Measurements from ENCODE around the gene PIK3R5. TPM values are rescaled to one million over a fixed set of nuclear protein-coding genes. Genes with fewer than 3 reads are reported as not detected.

The PIK3R5 gene
- polyA plus RNA-seq, 1 donor from 2014 or later = not detected

- Histone ChIP-seq H3K9me3 (ENCODE audit: low read length) (peaks cover 11% of the 10 kb centered on the region), H3K4me2 (ENCODE audit: low read length) (no peak overlapping the region), H3K4me3 (ENCODE audit: low read length) (no peak overlapping the region), H3K9ac (ENCODE audit: low read length) (no peak overlapping the region), H3K27ac (ENCODE audit: low read length) (no peak overlapping the region), H4K20me1 (ENCODE audit: insufficient read depth) (no peaks in the 10 kb centered on the region), H3K79me2 (replicated peaks; ENCODE audit: insufficient read depth, low read length) (no peaks in the 10 kb centered on the region), H3K9me2 (ENCODE audit: insufficient read depth, low read length) (no peaks in the 10 kb centered on the region), H2AFZ (ENCODE audit: low read depth, low read length) (no peak overlapping the region), H3K27me3 (ENCODE audit: insufficient read depth, low read depth, low read length) (no peaks in the 10 kb centered on the region), H3F3A (ENCODE audit: insufficient read depth, low read length, poor library complexity, severe bottlenecking) (no peaks in the 10 kb centered on the region), H3K36me3 (ENCODE audit: insufficient read depth, low read length) (no peaks in the 10 kb centered on the region)
- no peak for TF ChIP-seq POLR2AphosphoS5 (IDR thresholded peaks at IDR 0.05)
- no peak for TF ChIP-seq EP300 (conservative IDR thresholded peaks at IDR 0.05; ENCODE audit: poor library complexity, severe bottlenecking)
- no peak for TF ChIP-seq CTCF (IDR thresholded peaks at IDR 0.05; ENCODE audit: poor library complexity, severe bottlenecking)
Observed at GRCh38 chr17:8914554-8914953, 51.0 kb downstream of the PIK3R5 start.

- Histone ChIP-seq H2AFZ (ENCODE audit: low read depth, low read length) (no peak overlapping the region), H3K4me3 (ENCODE audit: low read length) (no peak overlapping the region)
- TF ChIP-seq TAF1 (IDR thresholded peaks at IDR 0.05; ENCODE audit: low read depth) = no peak
- no peak for TF ChIP-seq MXI1 (conservative IDR thresholded peaks at IDR 0.05; ENCODE audit: poor library complexity, severe bottlenecking)
- no peak for TF ChIP-seq SMC3 (conservative IDR thresholded peaks at IDR 0.05; ENCODE audit: poor library complexity)
- no peak for TF ChIP-seq CTCF (IDR thresholded peaks at IDR 0.05; ENCODE audit: poor library complexity, severe bottlenecking)
- TF ChIP-seq EZH2 (IDR thresholded peaks at IDR 0.05; ENCODE audit: borderline replicate concordance, insufficient read depth, low read length, poor library complexity, severe bottlenecking) = no peak
- no peak for TF ChIP-seq EP300 (conservative IDR thresholded peaks at IDR 0.05; ENCODE audit: poor library complexity, severe bottlenecking)
- no peak for TF ChIP-seq RAD21 (conservative IDR thresholded peaks at IDR 0.05)
- no peak for TF ChIP-seq REST (IDR thresholded peaks at IDR 0.05; ENCODE audit: borderline replicate concordance)
- TF ChIP-seq POLR2AphosphoS5 (IDR thresholded peaks at IDR 0.05) = no peak
Observed at GRCh38 chr17:8913879-8914278, 51.6 kb downstream of the PIK3R5 start.

More at GRCh38 chr17:8913879-8914278, 51.6 kb downstream of the PIK3R5 start:
- no peaks in the 10 kb centered on the region for H3K36me3 ChIP-seq (ENCODE audit: insufficient read depth, low read length)
- H3K27me3 ChIP-seq (ENCODE audit: insufficient read depth, low read depth, low read length) = no peaks in the 10 kb centered on the region
- H3K27ac ChIP-seq (ENCODE audit: low read length) = no peak overlapping the region
- H4K20me1 ChIP-seq (ENCODE audit: insufficient read depth) = no peaks in the 10 kb centered on the region
- peaks cover 9% of the 10 kb centered on the region for H3K9me3 ChIP-seq (ENCODE audit: low read length)
- H3K9ac ChIP-seq (ENCODE audit: low read length) = no peak overlapping the region
- no peak overlapping the region for H3K4me2 ChIP-seq (ENCODE audit: low read length)
- H3F3A ChIP-seq (ENCODE audit: insufficient read depth, low read length, poor library complexity, severe bottlenecking) = no peaks in the 10 kb centered on the region
- H3K79me2 ChIP-seq (replicated peaks; ENCODE audit: insufficient read depth, low read length) = no peaks in the 10 kb centered on the region
- H3K9me2 ChIP-seq (ENCODE audit: insufficient read depth, low read length) = no peaks in the 10 kb centered on the region

Data from neural cell (in vitro differentiated cells).